SK-N-SH treated with all-trans-retinoic acid at 6 μM for 48 hours (cell line): ENCODE results near the gene EZR.

Experiments used
- ATAC-seq: fragments of 200-7000 bp; cut with Tn5 transposase; 3 replicates; pipeline ENCODE4 v1.9.1; 2020; ENCODE audit warnings: mild to moderate bottlenecking, moderate library complexity
- ARNTL ChIP-seq: fragments of 450-650 bp; formaldehyde crosslinking; IDR thresholded peaks from 2 replicates; pipeline ENCODE4 v1.5.0; 2020; ENCODE audit warnings: low read depth, mild to moderate bottlenecking, moderate library complexity, borderline replicate concordance
- BACH2 ChIP-seq: fragments of 250-450 bp; sonication (Bioruptor Pico); IDR thresholded peaks from 2 replicates; pipeline ENCODE4 v1.9.0; 2021; ENCODE audit warnings: mild to moderate bottlenecking, borderline replicate concordance
- CSDC2 ChIP-seq: fragments of 250-450 bp; sonication (Bioruptor Pico); IDR thresholded peaks from 2 replicates; pipeline ENCODE4 v1.5.0; 2020; ENCODE audit warnings: mild to moderate bottlenecking, moderate library complexity
- CSRNP3 ChIP-seq: fragments of 250-450 bp; sonication (Bioruptor Pico); IDR thresholded peaks from 2 replicates; pipeline ENCODE4 v1.5.1; 2021; ENCODE audit warnings: mild to moderate bottlenecking, moderate library complexity
- ESRRG ChIP-seq: fragments of 250-450 bp; sonication (Bioruptor Pico); IDR thresholded peaks from 2 replicates; pipeline ENCODE4 v1.6.1; 2021; ENCODE audit warnings: mild to moderate bottlenecking
- GLIS3 ChIP-seq: fragments of 250-450 bp; sonication (Bioruptor Pico); IDR thresholded peaks from 2 replicates; pipeline ENCODE4 v1.5.0; 2020; ENCODE audit warnings: mild to moderate bottlenecking, moderate library complexity
- ISL1 ChIP-seq: fragments of 250-450 bp; sonication (Bioruptor Pico); IDR thresholded peaks from 2 replicates; pipeline ENCODE4 v2.1.2; 2022; ENCODE audit warnings: mild to moderate bottlenecking, moderate library complexity
- OSR1 ChIP-seq: fragments of 250-450 bp; sonication (Bioruptor Pico); IDR thresholded peaks from 2 replicates; pipeline ENCODE4 v1.8.0; 2022; ENCODE audit warnings: moderate library complexity, mild to moderate bottlenecking, inconsistent platforms
- POU6F1 ChIP-seq: fragments of 250-450 bp; sonication (Bioruptor Pico); IDR thresholded peaks from 2 replicates; pipeline ENCODE4 v1.8.0; 2021; ENCODE audit warnings: low read depth, mild to moderate bottlenecking, moderate library complexity, borderline replicate concordance
- PPARA ChIP-seq: fragments of 250-450 bp; sonication (Bioruptor Pico); IDR thresholded peaks from 2 replicates; pipeline ENCODE4 v1.5.0; 2020; ENCODE audit warnings: mild to moderate bottlenecking, borderline replicate concordance
- SNAI2 ChIP-seq: fragments of 250-450 bp; sonication (Bioruptor Pico); IDR thresholded peaks from 2 replicates; pipeline ENCODE4 v1.5.0; 2020; ENCODE audit warnings: mild to moderate bottlenecking, moderate library complexity
- TOX ChIP-seq: fragments of 250-450 bp; sonication (Bioruptor Pico); IDR thresholded peaks from 2 replicates; pipeline ENCODE4 v1.8.0; 2021; ENCODE audit warnings: mild to moderate bottlenecking, moderate library complexity, borderline replicate concordance
- ZC3H10 ChIP-seq: fragments of 250-450 bp; sonication (Bioruptor Pico); IDR thresholded peaks from 2 replicates; pipeline ENCODE4 v1.5.1; 2021; ENCODE audit warnings: mild to moderate bottlenecking, moderate library complexity
- ZFP3 ChIP-seq: fragments of 250-450 bp; sonication (Bioruptor Pico); IDR thresholded peaks from 2 replicates; pipeline ENCODE4 v1.5.0; 2020; ENCODE audit warnings: mild to moderate bottlenecking, moderate library complexity
- ZFP30 ChIP-seq: fragments of 450-650 bp; formaldehyde crosslinking; IDR thresholded peaks from 2 replicates; pipeline ENCODE4 v1.5.0; 2022; ENCODE audit warnings: mild to moderate bottlenecking, moderate library complexity
- ZNF565 ChIP-seq: fragments of 450-650 bp; formaldehyde crosslinking; conservative IDR thresholded peaks from 2 replicates; pipeline ENCODE4 v1.5.0; 2020; ENCODE audit warnings: low read depth, mild to moderate bottlenecking, moderate library complexity
- ZNF70 ChIP-seq: fragments of 450-650 bp; formaldehyde crosslinking; IDR thresholded peaks from 2 replicates; pipeline ENCODE4 v1.5.0; 2020; ENCODE audit warnings: mild to moderate bottlenecking, moderate library complexity
- ZNF8 ChIP-seq: fragments of 450-650 bp; formaldehyde crosslinking; IDR thresholded peaks from 2 replicates; pipeline ENCODE4 v1.5.0; 2020; ENCODE audit warnings: mild to moderate bottlenecking, moderate library complexity
- TF ChIP-seq, protein P1 (sequence below): fragments of 250-450 bp; sonication (Bioruptor Pico); IDR thresholded peaks from 2 replicates; pipeline ENCODE4 v1.8.0; 2020; ENCODE audit warnings: mild to moderate bottlenecking, moderate library complexity, borderline replicate concordance
- TF ChIP-seq, protein P2 (sequence below): fragments of 250-450 bp; sonication (Bioruptor Pico); IDR thresholded peaks from 2 replicates; pipeline ENCODE4 v1.5.1; 2020; ENCODE audit warnings: low read depth, mild to moderate bottlenecking, moderate library complexity

Gene EZR

GRCh38 chr6:158766621-158767455 lies 52.3 kb downstream of the EZR start:
- ATAC-seq = no peak
- TF ChIP-seq CSRNP3 (CRISPR knock-in tag) = no peak
- no peak for TF ChIP-seq PPARA (CRISPR knock-in tag)
- no peak for TF ChIP-seq ZC3H10 (CRISPR knock-in tag)
- no peak for TF ChIP-seq GLIS3 (CRISPR knock-in tag)

DNA sequence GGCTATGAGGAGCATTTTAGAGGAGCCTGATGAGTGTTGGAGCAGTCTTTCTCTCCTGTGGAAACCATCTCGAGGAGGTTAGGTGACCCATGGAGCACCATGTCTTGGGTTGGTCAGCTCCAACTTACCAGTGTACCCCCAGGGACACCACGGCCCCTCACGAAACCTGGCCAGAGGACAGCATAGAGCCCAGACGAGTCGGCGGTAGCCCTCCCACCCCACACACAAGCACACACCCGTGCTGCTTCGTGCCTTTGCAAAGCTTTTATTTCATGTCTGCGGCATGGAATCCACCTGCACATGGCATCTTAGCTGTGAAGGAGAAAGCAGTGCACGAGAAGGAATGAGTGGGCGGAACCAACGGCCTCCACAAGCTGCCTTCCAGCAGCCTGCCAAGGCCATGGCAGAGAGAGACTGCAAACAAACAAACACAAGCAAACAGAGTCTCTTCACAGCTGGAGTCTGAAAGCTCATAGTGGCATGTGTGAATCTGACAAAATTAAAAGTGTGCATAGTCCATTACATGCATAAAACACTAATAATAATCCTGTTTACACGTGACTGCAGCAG lies 53.6 kb downstream of the EZR start:
- ATAC-seq = no peak
- no peak for TF ChIP-seq OSR1 (CRISPR knock-in tag)
- TF ChIP-seq ZNF8 (CRISPR knock-in tag) = no peak
- TF ChIP-seq ZNF565 (CRISPR knock-in tag) = no peak
- no peak for TF ChIP-seq ZFP3 (CRISPR knock-in tag)
- TF ChIP-seq, protein P1, sequence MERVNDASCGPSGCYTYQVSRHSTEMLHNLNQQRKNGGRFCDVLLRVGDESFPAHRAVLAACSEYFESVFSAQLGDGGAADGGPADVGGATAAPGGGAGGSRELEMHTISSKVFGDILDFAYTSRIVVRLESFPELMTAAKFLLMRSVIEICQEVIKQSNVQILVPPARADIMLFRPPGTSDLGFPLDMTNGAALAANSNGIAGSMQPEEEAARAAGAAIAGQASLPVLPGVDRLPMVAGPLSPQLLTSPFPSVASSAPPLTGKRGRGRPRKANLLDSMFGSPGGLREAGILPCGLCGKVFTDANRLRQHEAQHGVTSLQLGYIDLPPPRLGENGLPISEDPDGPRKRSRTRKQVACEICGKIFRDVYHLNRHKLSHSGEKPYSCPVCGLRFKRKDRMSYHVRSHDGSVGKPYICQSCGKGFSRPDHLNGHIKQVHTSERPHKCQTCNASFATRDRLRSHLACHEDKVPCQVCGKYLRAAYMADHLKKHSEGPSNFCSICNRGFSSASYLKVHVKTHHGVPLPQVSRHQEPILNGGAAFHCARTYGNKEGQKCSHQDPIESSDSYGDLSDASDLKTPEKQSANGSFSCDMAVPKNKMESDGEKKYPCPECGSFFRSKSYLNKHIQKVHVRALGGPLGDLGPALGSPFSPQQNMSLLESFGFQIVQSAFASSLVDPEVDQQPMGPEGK (CRISPR knock-in tag) = no peak
- no peak for TF ChIP-seq ESRRG (CRISPR knock-in tag)

GRCh38 chr6:158764926-158765325 lies 54.2 kb downstream of the EZR start:
- TF ChIP-seq POU6F1 (no peak), GLIS3 (CRISPR knock-in tag) (no peak), SNAI2 (CRISPR knock-in tag) (no peak), ZNF70 (CRISPR knock-in tag) (no peak), PPARA (CRISPR knock-in tag) (no peak), ZNF565 (CRISPR knock-in tag) (no peak), ISL1 (no peak)
- TF ChIP-seq, protein P2, sequence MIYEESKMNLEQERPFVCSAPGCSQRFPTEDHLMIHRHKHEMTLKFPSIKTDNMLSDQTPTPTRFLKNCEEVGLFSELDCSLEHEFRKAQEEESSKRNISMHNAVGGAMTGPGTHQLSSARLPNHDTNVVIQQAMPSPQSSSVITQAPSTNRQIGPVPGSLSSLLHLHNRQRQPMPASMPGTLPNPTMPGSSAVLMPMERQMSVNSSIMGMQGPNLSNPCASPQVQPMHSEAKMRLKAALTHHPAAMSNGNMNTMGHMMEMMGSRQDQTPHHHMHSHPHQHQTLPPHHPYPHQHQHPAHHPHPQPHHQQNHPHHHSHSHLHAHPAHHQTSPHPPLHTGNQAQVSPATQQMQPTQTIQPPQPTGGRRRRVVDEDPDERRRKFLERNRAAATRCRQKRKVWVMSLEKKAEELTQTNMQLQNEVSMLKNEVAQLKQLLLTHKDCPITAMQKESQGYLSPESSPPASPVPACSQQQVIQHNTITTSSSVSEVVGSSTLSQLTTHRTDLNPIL (CRISPR knock-in tag) = no peak
- no peak for ATAC-seq

GRCh38 chr6:158764183-158764849 lies 54.9 kb downstream of the EZR start:
- ATAC-seq = no peak
- TF ChIP-seq ZC3H10 (CRISPR knock-in tag) = no peak
- no peak for TF ChIP-seq TOX (CRISPR knock-in tag)
- no peak for TF ChIP-seq CSRNP3 (CRISPR knock-in tag)
- TF ChIP-seq ZFP3 (CRISPR knock-in tag) = no peak
- no peak for TF ChIP-seq OSR1 (CRISPR knock-in tag)
- no peak for TF ChIP-seq ZNF70 (CRISPR knock-in tag)
- TF ChIP-seq PPARA (CRISPR knock-in tag) = no peak
- no peak for TF ChIP-seq BACH2 (CRISPR knock-in tag)
- no peak for TF ChIP-seq ZFP30 (CRISPR knock-in tag)
- TF ChIP-seq GLIS3 (CRISPR knock-in tag) = no peak
- no peak for TF ChIP-seq ZNF8 (CRISPR knock-in tag)
- no peak for TF ChIP-seq CSDC2 (CRISPR knock-in tag)
- TF ChIP-seq, protein P2 (CRISPR knock-in tag) = no peak
- TF ChIP-seq ARNTL = no peak
